ENCODE data around the gene PWWP2B.

The PWWP2B gene

DNA sequence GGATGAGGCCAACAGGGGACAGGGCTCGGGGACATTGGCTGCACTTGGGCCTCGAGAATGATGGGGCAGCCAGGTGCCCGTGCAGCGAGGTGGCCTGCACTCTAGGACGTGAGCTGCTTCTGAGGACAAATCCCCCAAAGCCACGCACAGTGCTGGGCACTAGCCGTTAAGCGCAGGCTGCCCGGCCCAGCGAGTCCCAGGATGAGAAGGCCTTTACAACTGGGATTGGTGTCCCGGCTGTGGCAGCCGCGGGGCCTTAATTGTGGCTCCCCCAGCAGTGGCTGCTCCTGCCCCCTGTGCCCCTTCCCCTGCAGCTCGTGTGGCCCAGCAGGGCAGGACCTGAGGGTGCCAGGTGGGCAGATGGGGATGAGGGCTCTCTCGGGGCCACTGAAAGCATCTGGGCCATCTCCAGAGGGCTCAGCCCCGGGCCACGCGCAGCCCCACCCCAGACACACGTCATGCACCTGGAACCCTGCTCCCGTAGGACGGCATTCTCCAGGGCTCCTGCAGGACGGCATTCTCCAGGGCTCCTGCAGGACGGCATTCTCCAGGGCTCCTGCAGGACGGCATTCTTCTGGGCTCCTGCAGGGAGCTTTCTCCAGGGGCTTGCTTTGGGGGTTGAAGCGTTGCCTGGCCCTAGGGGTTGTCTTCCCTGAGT, 6.6 kb downstream of the PWWP2B start:
- CTCF ChIA-PET, result no interaction called here
- TF ChIP-seq BHLHE40 (IDR thresholded peaks at IDR 0.05; ENCODE audit: borderline replicate concordance) (no peak), TARDBP (IDR thresholded peaks at IDR 0.05) (no peak), FOXK2 (IDR thresholded peaks at IDR 0.05) (no peak), L3MBTL2 (conservative IDR thresholded peaks at IDR 0.05) (no peak), ARNT (IDR thresholded peaks at IDR 0.05) (no peak), SUZ12 (IDR thresholded peaks at IDR 0.05) (no peak), NFRKB (IDR thresholded peaks at IDR 0.05) (no peak), LEF1 (IDR thresholded peaks at IDR 0.05; ENCODE audit: borderline replicate concordance) (no peak), FOXA1 (IDR thresholded peaks at IDR 0.05) (no peak), SP1 (IDR thresholded peaks at IDR 0.05) (no peak), CTBP1 (IDR thresholded peaks at IDR 0.05; ENCODE audit: borderline replicate concordance) (no peak), HDGF (IDR thresholded peaks at IDR 0.05; ENCODE audit: borderline replicate concordance) (no peak), ZNF384 (IDR thresholded peaks at IDR 0.05) (no peak), FOXM1 (IDR thresholded peaks at IDR 0.05; ENCODE audit: borderline replicate concordance) (no peak)
- TF ChIP-seq, protein P1, sequence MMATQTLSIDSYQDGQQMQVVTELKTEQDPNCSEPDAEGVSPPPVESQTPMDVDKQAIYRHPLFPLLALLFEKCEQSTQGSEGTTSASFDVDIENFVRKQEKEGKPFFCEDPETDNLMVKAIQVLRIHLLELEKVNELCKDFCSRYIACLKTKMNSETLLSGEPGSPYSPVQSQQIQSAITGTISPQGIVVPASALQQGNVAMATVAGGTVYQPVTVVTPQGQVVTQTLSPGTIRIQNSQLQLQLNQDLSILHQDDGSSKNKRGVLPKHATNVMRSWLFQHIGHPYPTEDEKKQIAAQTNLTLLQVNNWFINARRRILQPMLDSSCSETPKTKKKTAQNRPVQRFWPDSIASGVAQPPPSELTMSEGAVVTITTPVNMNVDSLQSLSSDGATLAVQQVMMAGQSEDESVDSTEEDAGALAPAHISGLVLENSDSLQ (IDR thresholded peaks at IDR 0.05), result no peak
- DNase-seq (ENCODE audit: extremely low spot score), result no peak
- POLR2A ChIA-PET, result no interaction called here

DNA sequence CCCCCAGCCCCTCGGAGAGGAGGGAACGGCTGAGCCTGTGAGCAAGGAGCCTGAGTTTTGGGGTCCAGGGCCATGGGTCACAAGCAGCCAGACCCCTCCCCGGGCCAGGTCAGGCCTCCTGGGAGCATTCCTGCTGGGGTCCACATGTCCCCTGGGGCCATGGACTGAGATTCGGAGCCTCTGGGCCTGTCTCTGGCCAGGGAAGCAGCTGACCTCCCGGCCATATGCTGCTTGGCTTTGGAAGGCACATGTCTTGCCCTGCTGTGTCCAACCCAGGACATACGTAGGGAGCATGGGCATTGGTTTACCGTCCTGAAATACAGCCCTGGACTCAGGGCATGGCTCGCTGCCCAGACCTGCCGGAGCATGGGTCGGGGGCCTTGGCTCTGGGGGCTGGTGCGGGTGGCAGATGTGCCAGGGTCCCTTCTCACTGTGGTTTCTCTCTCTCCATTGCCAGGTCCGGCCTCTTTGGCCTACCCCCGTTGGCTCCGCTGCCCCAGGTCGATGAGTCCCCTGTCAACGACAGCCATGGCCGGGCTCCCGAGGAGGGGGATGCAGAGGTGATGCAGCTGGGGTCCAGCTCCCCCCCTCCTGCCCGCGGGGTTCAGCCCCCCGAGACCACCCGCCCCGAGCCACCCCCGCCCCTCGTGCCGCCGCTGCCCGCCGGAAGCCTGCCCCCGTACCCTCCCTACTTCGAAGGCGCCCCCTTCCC, 7.3 kb downstream of the PWWP2B start:
- TF ChIP-seq L3MBTL2 (conservative IDR thresholded peaks at IDR 0.05) (no peak), CTBP1 (IDR thresholded peaks at IDR 0.05; ENCODE audit: borderline replicate concordance) (no peak), BHLHE40 (IDR thresholded peaks at IDR 0.05; ENCODE audit: borderline replicate concordance) (no peak), FOXM1 (IDR thresholded peaks at IDR 0.05; ENCODE audit: borderline replicate concordance) (no peak), FOXK2 (IDR thresholded peaks at IDR 0.05) (no peak), ARNT (IDR thresholded peaks at IDR 0.05) (no peak), HDGF (IDR thresholded peaks at IDR 0.05; ENCODE audit: borderline replicate concordance) (no peak), FOXA1 (IDR thresholded peaks at IDR 0.05) (no peak), SP1 (IDR thresholded peaks at IDR 0.05) (no peak)
- ChIA-PET CTCF (no interaction called here), POLR2A (no interaction called here)
- DNase-seq (ENCODE audit: extremely low spot score), result no peak

DNA sequence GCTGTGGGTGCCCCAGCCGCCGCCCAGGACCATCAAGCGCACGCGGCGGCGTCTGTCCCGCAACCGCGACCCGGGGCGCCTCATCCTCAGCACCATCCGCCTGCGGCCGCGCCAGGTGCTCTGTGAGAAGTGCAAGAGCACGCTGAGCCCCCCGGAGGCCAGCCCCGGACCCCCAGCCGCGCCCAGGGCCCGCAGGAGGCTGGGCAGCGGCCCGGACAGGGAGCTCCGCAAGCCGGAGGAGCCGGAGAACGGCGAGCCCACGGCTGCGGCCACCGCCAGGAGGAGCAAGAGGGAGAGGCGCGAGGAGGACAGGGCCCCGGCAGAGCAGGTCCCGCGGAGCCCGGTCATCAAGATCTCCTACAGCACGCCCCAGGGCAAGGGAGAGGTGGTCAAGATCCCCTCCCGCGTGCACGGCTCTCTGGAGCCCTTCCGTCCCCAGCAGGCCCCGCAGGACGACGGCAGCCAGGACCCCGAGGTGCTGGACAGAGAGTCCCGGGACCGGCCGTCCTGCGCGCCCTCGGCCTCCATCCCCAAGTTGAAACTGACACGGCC, 8.0 kb downstream of the PWWP2B start:
- DNase-seq (ENCODE audit: extremely low spot score), result no peak
- no peak for TF ChIP-seq ELF4 (IDR thresholded peaks at IDR 0.05)
- TF ChIP-seq FOXM1 (IDR thresholded peaks at IDR 0.05; ENCODE audit: borderline replicate concordance), result no peak
- no peak for TF ChIP-seq TARDBP (IDR thresholded peaks at IDR 0.05)
- no peak for TF ChIP-seq L3MBTL2 (conservative IDR thresholded peaks at IDR 0.05)
- TF ChIP-seq SP1 (IDR thresholded peaks at IDR 0.05), result no peak
- TF ChIP-seq, protein P1 (IDR thresholded peaks at IDR 0.05), result no peak
- POLR2A ChIA-PET, result no interaction called here
- CTCF ChIA-PET, result no interaction called here

DNA sequence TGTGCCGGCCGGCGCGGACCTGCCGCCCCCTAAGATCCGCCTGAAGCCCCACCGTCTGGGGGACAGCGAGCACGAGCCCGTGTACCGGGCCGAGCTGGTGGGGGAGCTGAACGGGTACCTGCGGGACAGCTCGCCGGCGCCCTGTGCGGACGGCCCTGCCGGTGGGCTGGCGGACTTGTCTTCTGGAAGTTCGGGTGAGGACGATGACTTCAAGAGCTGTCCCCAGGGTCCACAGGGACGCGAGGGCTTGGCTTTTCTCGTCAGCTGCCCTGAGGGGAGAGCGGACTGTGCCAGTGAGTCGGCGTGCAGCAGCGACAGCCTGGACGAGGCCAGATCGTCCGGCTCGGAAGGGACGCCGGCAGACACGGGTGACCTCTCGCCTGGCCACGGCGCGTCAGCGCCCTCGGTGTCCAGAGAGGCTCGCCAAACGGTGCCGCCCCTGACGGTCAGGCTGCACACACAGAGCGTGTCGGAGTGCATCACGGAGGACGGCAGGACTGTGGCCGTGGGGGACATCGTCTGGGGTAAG, 8.5 kb downstream of the PWWP2B start:
- TF ChIP-seq, protein P1 (IDR thresholded peaks at IDR 0.05), result no peak
- TF ChIP-seq ZNF384 (IDR thresholded peaks at IDR 0.05) (no peak), LEF1 (IDR thresholded peaks at IDR 0.05; ENCODE audit: borderline replicate concordance) (no peak), L3MBTL2 (conservative IDR thresholded peaks at IDR 0.05) (no peak), TARDBP (IDR thresholded peaks at IDR 0.05) (no peak), SUZ12 (IDR thresholded peaks at IDR 0.05) (no peak), ARNT (IDR thresholded peaks at IDR 0.05) (no peak), FOXK2 (IDR thresholded peaks at IDR 0.05) (no peak), HDGF (IDR thresholded peaks at IDR 0.05; ENCODE audit: borderline replicate concordance) (no peak), NFRKB (IDR thresholded peaks at IDR 0.05) (no peak)
- no peak for DNase-seq (ENCODE audit: extremely low spot score)
- ChIA-PET POLR2A (no interaction called here), CTCF (no interaction called here)

DNA sequence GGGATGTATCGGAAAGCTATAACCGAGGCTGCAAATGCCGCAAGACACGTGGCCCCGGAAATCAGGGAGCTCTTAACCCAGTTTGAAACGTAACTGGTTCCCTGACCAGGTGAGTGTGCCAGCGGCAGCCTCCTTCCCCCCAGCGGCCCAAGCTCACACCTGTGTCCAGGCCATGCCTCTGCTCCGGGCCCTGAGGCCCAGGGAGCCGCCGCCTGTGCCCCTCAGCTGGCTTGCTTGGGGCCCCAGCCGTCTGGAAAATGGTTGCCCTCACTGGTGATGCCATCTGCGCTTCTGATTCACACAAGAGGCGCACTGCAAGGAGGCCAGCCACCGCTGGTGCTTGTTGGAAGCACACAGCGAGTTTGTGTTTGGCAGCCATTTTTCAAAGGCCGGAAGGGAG, 9.2 kb downstream of the PWWP2B start:
- ChIA-PET POLR2A (no interaction called here), CTCF (no interaction called here)
- DNase-seq (ENCODE audit: extremely low spot score), result no peak
- no peak for TF ChIP-seq ELF4 (IDR thresholded peaks at IDR 0.05)
- no peak for TF ChIP-seq HDGF (IDR thresholded peaks at IDR 0.05; ENCODE audit: borderline replicate concordance)
- no peak for TF ChIP-seq FOXM1 (IDR thresholded peaks at IDR 0.05; ENCODE audit: borderline replicate concordance)
- no peak for TF ChIP-seq LEF1 (IDR thresholded peaks at IDR 0.05; ENCODE audit: borderline replicate concordance)
- no peak for TF ChIP-seq TARDBP (IDR thresholded peaks at IDR 0.05)
- no peak for TF ChIP-seq CTBP1 (IDR thresholded peaks at IDR 0.05; ENCODE audit: borderline replicate concordance)
- TF ChIP-seq BHLHE40 (IDR thresholded peaks at IDR 0.05; ENCODE audit: borderline replicate concordance), result no peak
- no peak for TF ChIP-seq FOXA1 (IDR thresholded peaks at IDR 0.05)
- no peak for TF ChIP-seq L3MBTL2 (conservative IDR thresholded peaks at IDR 0.05)
- TF ChIP-seq, protein P1 (IDR thresholded peaks at IDR 0.05), result no peak
- TF ChIP-seq FOXK2 (IDR thresholded peaks at IDR 0.05), result no peak
- TF ChIP-seq NFRKB (IDR thresholded peaks at IDR 0.05), result no peak
- no peak for TF ChIP-seq ARNT (IDR thresholded peaks at IDR 0.05)
- TF ChIP-seq SUZ12 (IDR thresholded peaks at IDR 0.05), result no peak
- no peak for TF ChIP-seq SP1 (IDR thresholded peaks at IDR 0.05)
- no peak for TF ChIP-seq ZNF384 (IDR thresholded peaks at IDR 0.05)

Data from HEK293T (cell line).